AG20443 (cell line): ENCODE results near the gene WDR37.

Source experiments
- DNase-seq: peaks from one replicate; pipeline ENCODE4 v3.0.0; 2012; ENCODE audit warnings: low spot score, mixed read lengths

Gene WDR37

GRCh38 chr10:1128649-1129048 is 72.5 kb downstream of the WDR37 start:
- no peak for DNase-seq

DNA sequence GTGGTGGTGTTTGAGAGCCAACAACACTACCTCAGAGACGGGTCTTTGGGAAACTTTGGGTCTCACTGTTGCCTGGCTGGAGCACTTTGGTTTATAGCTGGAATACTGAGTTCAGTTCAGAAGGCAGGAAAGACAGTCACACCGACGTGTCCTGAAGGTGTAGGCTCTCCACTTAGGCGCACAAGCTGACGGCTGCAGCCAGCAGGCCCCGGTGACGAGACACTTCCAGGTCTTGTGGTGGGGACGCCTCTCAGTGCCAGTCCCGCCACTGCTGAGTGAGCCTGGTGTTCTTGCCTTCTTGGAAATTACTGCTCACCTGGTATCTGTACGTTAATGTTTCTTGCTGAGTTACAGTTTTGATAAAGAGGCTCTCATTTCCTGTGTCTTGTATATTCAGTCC is 74.0 kb downstream of the WDR37 start:
- no peak for DNase-seq

DNA sequence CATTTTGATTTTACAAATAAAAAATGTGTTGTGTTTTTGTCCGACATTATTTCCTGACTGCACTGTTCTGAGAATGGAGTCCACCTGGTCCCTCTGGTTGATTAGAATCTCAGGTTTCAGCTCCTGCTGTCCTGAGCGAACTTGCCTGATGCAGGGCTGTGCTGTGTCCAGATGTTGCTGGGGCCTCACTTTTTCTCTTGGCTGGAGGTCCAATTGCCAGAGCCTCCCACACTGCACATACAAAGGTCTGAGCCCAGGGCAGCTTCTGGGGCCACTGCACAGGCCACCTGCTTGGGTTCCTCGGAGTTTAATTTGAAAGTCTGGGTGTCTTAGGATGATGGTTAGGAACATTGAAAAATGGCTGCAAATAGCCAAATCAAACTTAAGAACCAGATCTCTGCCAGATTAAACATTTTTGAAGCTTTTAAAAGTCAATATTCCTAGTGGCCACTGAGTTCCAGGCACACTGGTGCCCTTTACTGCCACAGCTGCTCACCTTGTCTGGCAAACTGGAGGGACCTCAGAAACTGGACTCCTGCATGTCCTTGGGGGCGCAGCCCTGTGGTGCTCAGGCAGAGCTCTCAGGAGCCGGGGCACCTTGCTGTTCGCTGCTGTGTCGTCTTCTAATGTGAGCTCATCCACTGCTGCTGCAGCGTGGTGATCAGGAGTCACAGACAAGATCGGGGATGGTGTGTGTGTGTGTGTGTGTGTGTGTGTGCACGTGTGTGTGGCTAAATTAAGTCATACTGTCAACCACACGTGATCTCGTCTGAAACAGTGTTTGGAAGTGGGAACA is 75.0 kb downstream of the WDR37 start:
- DNase-seq = no peak

- DNase-seq = no peak
These were observed 76.4 kb downstream of the WDR37 start for GRCh38 chr10:1132584-1132983.

DNA sequence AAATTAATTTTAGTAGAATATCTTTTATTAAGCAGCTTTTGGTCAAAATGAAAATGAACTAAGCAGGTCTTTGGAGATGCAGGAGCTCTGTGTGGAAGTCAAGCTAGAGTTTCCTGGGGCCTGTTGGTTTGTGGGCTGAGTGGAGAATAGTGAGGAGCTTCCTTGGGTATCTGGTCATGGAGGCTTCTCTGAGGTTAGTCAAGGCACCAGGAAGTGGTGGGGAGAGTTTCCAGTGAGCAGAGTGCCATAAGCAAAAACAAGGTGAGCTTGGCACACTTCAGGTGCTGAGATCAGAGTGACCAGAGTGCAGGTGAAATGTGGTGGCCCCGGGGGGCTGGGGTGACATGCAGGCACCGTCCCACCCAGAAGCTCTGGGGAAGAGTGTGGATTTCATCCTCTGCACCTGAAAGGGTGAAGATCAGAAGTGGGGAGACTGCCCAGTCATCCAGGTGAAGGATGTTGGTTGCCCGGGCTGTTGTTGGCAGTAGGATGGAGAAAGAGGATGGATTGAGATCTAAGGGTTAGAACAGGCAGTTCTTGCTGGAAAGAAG is 77.4 kb downstream of the WDR37 start:
- DNase-seq = no peak

DNA sequence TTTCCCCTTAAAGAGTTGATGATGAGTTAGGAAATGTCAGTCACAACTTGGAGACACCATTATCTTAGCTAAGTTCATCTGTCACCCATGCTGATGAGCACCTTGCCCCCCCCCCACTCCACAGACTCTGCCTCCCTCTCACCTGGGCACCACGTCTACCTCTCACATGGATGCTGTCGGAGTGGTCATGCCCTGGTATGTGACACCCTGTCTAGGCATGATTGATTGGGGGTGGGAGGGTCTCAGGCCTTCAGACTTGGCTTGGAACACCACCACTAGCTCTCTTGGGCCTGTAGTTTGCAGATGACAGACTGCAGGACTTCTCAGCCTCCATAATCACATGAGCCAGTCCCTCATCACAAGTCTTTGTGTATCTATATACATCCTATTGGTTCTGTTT is 78.0 kb downstream of the WDR37 start:
- DNase-seq = no peak

DNA sequence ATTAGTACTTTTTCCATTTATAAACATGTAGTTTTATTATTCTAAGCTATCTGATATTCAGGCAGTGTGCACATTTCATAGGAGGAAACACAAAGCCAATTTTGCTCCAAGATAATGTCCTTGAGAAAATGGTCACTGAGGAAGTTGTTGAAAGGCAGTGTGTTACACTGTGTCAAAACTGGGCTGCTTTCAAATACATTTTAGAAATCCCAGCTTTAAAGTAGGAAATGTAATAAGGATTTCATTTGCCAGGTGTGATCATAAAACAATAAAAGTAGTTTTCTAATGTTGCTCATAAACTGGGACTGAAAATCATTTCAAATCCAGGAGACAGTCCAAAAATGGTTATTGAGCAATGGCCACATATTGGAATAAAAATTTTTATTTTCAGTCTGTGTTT is 80.1 kb downstream of the WDR37 start:
- DNase-seq = no peak

DNA sequence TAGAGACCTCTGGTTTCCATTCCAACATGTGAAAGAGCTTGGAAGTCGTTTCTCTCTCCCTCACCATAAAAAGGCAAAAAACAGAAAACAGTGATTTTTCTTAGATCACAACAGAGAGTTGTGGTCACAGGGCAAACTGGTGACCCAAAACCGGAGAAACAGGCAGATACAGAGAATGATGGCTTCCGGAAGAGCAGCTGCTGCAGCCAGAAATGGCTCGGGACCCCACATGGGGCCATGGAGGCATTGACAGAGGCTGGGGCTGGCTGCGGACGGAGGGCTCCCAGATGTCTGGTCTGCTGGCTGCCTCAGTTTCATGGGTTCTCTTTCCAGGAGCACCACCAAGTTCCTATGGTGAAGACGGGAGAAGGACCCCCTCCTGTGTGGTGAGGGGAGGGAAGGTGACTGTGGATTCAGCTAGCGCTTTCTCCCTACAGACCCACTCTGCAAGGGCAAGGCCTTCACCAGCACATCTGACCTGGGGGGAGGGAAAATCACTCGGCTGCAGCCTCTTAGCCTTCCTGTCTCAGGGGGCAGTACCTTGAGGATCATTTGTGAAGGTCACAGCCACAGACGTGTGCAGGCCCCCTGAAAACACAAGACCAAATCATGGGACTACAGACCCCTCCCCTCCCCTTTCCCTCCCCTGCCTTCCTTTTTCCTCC is 81.4 kb downstream of the WDR37 start:
- no peak for DNase-seq

GRCh38 chr10:1138529-1138928 is 82.3 kb downstream of the WDR37 start:
- DNase-seq = no peak

- DNase-seq = no peak
These were observed 85.1 kb downstream of the WDR37 start for GRCh38 chr10:1141261-1141660.

DNA sequence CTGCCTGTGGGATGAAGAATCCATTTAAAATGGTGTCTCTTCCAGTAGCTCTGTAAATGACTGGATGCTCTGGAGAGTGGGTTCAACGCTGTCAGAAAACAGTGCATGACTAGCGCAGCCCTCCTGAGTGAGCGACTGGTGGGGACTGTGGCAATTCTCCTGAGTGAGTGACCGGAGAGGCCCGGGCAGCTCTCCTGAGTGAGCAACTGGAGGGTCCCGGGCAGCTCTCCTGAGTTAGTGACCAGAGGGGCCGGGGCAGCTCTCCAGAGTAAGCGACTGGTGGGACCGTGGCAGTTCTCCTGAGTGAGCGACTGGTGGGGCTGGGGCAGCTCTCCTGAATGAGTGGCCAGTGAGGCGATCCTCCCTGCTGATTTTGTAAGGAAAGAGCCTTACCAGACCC is 85.5 kb downstream of the WDR37 start:
- DNase-seq = no peak

GRCh38 chr10:1142596-1142995 is 86.4 kb downstream of the WDR37 start:
- no peak for DNase-seq

DNA sequence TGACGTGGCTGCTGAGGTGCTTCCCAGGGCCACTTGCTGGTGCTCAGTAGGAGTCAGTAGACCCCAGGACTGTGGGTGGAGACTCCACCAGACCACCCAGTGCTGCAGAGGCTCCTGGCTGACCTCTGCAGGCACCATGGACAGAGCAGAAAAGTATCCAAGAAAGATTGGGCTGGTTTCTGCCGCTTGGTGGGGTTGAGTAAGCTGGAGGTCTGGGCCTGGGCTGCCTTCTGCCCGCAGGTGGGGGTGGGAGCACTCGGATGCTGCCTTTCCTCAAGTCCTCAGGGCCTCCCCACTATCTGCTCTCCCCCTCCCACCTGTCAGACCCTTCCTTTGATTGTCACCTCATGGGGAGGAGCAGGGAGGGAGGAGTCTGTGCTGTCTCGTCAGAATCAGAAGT is 91.6 kb downstream of the WDR37 start:
- no peak for DNase-seq

GRCh38 chr10:1148855-1149605 is 92.8 kb downstream of the WDR37 start:
- no peak for DNase-seq

- DNase-seq = no peak
These were observed 93.8 kb downstream of the WDR37 start for GRCh38 chr10:1149793-1150637.

- no peak for DNase-seq
These were observed 94.4 kb downstream of the WDR37 start for GRCh38 chr10:1150638-1150955.

DNA sequence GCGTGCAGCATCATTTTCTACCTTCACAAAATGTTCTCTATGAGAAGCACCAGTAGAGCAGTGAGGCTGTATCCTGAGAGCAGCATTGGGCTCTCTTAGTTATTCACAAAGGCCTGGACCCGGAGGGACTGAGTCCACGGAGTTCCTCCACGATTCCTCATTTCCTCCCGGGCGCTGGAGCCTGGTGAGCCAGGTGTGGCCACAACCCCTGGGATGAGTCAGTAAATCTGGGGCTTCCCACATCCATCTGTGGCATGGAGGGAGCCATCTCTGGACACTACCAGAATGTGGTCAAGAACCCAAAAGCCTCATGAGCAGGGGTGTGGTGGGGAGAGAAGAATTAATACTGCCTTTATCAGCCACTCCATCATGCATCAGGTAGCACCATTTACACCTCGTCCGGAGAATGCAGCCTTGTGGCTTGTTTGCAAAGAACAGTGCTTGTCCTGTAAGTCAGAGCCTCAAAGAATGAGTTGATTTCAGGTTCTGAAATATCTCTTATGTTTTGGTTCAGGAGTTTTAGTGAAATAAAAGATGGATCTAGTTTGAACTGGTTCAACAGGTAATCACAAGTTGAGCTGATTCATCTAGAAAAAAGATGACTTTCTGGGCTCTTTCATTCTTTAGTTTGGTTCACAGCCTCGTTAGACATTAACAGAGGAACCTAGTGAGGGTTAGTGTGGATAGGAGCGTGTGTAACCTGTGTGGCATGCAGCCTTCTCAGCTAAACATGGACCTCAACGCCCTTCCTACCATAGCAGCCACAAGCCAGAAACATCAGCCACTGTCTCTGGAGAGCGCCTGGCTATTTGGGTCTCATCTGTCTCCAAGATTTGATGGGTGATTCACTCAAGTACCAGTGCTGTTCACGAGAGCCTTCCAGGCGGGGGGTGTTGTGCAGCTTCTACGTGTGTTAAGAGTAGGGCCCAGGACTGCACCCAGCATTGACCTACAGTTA is 95.2 kb downstream of the WDR37 start:
- DNase-seq = peak; percentile 70

DNA sequence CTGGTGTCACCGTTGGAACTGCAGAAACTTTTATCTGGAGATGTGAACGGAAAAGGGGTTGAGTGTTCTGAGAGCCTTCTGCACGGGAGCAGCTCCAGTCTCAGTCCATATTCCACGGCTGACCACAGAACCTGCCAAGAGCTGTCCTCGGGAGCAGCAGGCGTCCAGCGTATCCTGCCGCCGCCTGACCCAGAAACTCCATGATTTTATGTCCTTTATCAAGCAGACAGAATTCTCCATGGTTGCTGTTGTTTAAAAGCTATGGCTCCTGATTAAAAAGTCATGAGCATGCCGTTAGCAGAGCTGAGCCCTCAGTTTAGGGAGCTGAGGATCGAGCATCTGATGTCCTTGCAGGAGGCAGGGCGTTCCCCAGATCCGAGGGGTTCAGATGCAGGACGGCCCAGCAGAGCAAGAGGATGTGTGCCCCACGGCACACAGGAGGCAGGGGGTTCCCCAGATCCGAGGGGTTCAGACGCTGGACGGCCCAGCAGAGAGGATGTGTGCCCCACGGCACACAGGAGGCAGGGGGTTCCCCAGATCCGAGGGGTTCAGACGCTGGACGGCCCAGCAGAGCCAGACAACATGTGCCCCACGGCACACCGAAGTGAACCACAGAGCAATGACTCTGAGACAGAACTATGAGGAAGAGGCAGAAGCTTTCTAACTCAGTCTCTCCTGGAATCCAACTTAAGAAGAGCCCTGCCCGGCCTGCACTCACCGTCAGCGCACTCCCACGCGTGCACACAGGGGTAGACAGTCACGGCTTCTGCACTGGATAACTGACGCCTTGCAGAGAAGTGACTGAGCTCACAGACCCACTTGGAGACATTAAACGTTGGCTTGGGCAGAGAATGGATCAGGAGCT is 96.4 kb downstream of the WDR37 start:
- DNase-seq = no peak

DNA sequence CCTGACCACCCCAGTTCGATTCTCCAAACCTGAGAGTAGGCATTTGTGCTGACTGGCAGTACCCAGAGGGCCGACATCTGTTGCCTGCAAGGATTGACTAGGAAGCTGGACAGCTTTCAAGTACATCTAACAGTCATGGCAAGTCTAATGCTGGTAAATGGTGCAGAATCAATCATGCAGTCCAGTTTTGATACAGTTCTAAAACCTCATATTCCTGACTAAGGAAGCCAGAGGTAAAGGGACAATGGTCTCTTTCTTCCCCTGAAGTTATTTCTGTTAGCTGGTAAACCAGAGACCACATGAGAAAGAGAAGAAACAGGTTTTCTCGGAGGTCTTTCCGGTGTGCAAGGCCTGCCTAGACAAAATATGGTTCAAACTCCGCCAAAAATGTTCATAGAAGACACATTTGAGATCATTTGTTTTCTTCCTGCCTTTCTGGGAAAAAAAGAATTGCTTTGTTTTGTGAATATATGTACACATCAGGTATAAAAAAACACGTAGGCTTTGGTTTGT is 97.1 kb downstream of the WDR37 start:
- DNase-seq = no peak
